Epithelial cell of prostate (primary cell): Measurements from ENCODE around the gene MED15.
"Not testable (repeated sequence)": the region's sequence is repeated elsewhere in the genome, so short reads cannot be mapped to it uniquely, and the experiment has no call there.

ENCODE experiments used
- DNase-seq: peaks from one replicate; pipeline ENCODE4 v3.0.0-alpha.2; 2011; ENCODE audit warnings: low read depth, low spot score
- H3K27ac ChIP-seq: fragments of 450-650 bp; 2 replicates; pipeline ENCODE4 v1.5.1; 2017; ENCODE audit warnings: mild to moderate bottlenecking

Gene MED15, protein sequence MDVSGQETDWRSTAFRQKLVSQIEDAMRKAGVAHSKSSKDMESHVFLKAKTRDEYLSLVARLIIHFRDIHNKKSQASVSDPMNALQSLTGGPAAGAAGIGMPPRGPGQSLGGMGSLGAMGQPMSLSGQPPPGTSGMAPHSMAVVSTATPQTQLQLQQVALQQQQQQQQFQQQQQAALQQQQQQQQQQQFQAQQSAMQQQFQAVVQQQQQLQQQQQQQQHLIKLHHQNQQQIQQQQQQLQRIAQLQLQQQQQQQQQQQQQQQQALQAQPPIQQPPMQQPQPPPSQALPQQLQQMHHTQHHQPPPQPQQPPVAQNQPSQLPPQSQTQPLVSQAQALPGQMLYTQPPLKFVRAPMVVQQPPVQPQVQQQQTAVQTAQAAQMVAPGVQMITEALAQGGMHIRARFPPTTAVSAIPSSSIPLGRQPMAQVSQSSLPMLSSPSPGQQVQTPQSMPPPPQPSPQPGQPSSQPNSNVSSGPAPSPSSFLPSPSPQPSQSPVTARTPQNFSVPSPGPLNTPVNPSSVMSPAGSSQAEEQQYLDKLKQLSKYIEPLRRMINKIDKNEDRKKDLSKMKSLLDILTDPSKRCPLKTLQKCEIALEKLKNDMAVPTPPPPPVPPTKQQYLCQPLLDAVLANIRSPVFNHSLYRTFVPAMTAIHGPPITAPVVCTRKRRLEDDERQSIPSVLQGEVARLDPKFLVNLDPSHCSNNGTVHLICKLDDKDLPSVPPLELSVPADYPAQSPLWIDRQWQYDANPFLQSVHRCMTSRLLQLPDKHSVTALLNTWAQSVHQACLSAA

DNA sequence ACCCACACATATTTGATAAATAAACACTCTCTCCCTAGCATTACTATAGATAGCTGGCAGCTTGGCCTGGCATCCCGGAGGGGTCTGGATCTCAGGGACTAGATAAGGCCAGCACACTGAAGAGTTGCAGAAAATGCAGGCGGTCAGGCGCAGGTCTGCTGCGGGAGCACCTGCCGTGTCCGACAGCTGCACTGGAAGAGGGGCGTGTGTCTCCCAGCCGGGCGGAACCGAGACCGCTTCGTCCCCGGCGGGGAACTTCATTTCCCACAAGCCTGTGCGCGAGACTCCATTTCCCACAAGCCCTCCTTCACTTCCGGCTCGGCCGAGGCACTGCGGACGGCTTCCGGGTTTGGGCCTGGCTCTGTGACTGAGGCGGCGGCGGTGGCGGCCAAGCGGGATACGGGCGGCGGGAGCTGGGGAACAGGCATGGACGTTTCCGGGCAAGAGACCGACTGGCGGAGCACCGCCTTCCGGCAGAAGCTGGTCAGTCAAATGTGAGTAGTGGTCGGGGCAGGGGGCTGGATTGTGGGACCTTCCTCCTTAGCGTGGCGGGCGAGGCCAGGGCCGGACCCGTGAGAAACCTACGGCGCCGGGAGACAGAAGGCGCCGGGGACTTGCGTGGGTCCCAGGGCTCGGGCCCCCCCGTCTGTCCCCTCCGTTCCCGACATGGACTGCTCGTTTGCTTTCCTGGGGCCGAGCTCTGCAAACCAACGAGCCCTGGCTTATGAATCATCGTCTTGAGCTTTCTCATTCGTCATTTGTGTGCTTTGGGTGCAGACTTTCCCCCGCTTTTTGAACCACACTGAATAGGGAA is at the start of gene MED15:
TSS of gene MED15 (plus strand) at position 358 of the 814 bp plus-strand sequence. CDS start at position 427, 69 bp downstream.
- peak within 1 kb of the TSS; percentile 99 for H3K27ac ChIP-seq
- DNase-seq = no peak

GRCh38 chr22:20458530-20459151 is 48.8 kb upstream of the MED15 start:
- no peak for DNase-seq
- H3K27ac ChIP-seq = no peak overlapping the region

GRCh38 chr22:20459152-20459542 is 48.3 kb upstream of the MED15 start:
- no peak overlapping the region for H3K27ac ChIP-seq

GRCh38 chr22:20459862-20460261 is 47.5 kb upstream of the MED15 start:
- no peak overlapping the region for H3K27ac ChIP-seq

More at GRCh38 chr22:20459152-20459542, 48.3 kb upstream of the MED15 start:
- no peak for DNase-seq

DNA sequence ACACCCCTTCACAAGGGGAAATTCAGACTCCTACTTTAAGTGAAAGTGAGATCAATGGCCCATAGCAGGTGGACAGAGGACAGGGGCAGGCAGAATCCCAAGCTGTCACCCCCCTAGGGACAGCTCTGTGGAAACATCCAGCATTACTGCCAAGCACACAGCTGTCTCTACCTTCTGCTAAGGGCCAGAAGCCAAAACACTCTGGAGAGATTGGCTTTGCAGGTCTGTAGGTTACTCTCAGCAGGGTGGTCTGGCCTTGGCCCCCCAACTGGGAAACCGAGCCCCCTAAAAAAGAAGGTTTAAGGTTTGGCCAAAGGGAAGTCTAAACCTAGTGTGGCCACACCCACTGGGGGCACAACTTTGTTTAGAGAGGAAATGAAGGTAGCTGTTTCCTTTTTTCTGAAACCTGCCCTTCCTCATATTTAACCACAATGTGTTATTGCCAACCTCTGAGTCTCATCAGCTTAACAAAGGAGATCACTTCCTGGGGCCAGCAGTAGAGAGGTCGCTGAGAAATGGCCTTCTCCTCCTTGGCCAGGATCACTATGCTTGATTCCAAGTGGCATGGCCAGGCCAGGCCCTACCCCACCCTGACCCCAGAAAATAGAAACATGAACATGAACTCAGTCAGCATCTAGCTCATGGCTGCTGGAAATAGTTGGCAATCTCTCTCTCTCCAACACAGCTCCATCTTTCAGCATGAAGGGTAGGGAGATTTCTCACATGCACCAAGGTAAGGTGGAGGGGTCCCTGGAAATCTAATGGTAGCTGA is 43.9 kb upstream of the MED15 start:
- no peak overlapping the region for H3K27ac ChIP-seq
- DNase-seq = no peak

More at GRCh38 chr22:20459862-20460261, 47.5 kb upstream of the MED15 start:
- DNase-seq = no peak

- no peak for DNase-seq
- no peak overlapping the region for H3K27ac ChIP-seq
These were observed 43.3 kb upstream of the MED15 start for GRCh38 chr22:20464096-20464614.

DNA sequence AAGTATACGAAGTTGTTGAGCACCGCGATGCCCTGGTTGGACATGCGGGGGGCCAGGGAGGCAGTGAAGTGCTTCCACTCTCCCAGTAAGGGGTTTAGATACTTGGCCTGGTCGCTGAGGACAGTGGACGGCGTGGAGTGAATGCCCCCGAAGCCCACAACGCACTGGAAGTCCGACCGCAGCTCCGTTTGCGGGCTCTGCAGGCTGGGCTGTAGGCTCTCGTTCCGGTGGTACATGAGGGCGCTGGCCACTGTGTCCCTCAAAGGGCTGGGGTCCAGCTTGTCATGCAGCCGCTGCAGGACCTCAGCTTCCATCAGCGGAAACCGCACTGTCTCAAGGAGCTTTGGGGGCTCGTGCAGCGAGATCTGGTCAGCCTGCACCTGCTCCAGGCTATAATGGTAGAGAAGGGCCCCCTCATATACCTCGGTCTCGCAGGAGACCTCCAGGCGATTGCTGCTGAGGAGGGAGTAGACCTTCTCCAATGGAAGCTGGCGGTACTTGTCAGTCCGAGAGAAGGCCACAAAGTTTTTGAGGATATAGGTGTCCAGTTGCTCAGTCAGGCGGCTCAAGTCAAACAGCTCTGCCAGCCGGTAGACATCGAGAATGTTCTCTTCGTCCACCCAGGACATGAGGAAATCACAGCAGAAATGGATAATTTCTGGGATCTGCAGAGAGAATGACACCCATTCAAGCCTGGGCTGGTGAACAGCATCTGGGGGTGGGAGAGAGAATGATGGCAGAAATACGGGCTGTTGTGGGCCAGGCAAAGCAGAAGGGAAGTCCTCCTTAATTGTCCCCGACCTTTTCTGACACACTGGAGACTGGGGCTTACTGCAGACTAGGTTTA is 42.3 kb upstream of the MED15 start:
- DNase-seq = no peak
- H3K27ac ChIP-seq = no peak overlapping the region

DNA sequence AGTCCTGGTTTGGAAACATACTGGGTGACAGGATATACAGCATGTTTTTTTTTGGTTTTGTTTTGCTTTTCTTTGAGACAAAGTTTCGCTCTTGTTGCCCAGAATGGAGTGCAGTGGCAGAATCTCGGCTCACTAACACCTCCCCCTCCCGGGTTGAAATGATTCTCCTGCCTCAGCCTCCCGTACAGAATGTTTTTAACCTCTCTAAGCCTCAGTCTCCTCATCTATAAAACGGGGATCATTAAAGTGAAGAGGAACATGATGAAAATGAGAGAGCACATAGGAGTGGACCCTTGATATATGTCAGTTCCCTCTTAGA is 41.7 kb upstream of the MED15 start:
- H3K27ac ChIP-seq = no peak overlapping the region
- no peak for DNase-seq

DNA sequence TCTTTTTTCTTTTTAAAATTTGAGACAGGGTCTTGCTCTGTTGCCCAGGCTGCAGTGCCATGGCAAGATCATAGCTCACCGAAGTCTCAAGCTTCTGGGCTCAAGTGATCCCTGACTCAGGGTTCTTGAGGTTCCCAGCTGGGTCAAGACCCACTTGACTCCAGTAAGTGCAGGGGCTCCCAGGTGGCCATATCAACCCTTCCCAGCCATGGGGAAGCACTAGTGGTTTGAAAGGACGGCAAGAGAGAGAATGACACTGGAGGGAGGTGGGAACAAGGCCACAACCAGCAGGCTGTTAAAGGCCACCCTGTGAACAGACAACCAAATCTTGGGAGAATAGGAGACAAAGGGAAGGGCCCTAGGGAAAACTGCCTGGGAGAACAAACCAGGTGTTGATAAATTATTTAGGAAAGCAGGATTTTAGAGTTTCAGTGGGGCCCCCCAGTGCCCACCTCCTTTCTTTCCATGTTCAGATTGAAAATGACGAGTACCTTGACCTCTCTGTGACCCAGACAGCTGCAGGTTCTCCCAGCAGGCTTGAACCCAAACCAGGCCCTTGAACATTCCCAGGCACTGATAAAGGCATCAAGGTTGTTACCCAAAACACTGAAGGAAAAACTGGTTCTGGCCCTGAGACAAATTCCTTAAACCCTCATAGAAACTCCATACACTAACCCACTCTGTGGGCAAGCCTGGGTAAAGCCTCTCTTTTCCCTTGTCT is 40.6 kb upstream of the MED15 start:
- no peak for DNase-seq
- H3K27ac ChIP-seq = no peak overlapping the region

GRCh38 chr22:20469110-20469868 is 38.1 kb upstream of the MED15 start:
- no peak for DNase-seq
- H3K27ac ChIP-seq = no peak overlapping the region

DNA sequence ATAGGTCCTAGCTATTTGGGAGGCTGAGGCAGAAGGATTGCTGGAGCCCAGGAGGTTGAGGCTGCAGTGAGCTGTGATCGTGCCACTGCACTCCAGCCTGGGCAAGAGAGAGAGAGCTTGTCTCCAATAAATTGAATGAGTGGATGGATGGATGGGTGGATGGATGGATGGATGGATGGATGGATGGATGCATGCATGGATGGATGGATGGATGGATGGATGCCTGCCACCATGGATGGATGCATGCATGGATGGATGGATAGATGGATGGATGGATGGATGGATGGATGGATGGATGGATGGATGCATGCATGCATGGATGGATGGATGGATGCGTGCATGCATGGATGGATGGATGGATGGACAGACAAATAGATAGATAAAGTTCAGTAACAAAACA is 36.9 kb upstream of the MED15 start:
- not testable (repeated sequence) for H3K27ac ChIP-seq, DNase-seq

DNA sequence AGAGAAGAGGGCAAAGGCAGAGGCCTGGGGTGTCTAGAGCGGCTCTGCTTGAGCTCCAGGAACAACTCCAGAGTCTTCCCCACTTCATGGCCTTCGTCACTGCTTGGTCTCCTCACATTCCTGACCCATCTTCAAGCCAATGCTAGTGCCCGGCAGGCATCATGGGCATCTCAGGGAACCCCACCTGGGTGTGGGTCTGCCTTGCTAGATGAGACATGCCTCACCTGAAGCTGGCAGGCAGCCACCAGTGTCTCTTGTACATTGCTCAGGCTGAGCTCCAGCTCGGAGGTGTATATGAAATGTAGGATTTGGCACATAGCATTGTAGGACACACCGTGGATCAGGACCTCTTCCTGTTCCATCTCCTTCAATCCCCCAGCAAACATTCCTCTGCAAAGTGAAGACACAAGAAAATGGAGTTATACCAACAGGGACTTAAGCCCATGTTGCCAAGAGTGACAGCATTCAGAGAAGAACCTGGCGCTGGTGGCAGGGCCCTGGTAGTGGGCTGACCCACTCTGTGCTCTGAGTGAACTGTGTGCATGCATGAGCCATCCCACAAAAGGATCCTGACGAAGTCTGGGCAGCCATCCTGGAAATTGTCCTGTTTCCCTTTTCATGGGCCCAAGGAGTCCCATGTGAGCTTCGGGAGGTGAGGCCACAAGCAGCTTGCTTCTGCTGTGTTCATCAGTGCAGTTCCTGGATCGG is 36.1 kb upstream of the MED15 start:
- DNase-seq = no peak
- H3K27ac ChIP-seq = no peak overlapping the region

DNA sequence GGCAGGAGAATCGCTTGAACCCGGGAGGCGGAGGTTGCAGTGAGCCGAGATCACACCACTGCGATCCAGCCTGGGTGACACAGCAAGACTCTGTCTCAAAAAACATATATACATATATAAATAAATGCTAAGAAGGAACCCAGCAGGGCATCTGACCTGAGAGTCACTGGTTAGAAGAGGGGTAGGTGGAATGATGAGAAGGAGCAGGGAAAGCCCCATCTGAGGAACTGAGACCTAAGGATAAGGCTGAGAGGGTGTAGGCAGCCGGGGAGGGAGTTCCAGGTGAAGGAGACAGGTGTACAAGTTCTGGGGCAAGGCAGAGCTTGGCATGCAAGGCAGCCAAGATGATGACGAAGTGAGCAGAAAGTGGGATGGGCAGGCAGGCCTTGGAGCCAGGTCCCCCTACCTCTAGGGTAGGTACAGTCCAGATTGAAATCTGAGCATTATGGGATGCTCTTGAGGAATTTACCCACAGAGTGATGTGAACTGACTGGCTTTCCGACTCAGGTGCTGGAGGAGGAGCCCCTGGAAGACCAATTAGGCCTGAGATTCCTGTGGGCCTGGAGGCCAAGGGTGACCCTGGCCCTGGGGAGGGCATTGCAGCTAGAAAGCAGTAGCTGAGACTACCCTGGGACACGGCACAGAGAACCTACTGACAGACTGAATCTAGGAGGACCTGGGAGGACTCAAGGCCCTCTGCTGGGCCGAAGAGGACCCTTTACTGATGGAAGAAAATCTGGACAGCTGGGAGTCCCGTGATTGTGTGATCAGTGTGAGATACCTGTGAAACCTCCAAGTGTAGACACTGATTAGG is 34.6 kb upstream of the MED15 start:
- no peak for DNase-seq
- H3K27ac ChIP-seq = no peak overlapping the region

DNA sequence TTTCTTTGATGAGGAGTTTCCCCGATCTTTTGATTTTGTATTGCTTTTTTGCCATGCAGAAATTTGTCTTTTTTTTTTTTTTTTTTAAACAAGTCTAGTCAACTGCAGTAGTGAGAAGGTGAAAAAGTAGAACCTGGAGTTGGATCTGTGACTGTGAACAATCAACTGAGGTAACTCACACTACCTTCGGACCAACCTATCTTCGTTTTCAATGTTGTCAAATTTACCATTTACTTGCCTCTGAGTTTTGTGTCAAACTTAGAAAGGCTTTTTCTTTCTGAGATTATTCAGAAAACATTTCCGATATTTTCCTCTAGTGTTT is 32.3 kb upstream of the MED15 start:
- H3K27ac ChIP-seq = no peak overlapping the region
- DNase-seq = no peak

DNA sequence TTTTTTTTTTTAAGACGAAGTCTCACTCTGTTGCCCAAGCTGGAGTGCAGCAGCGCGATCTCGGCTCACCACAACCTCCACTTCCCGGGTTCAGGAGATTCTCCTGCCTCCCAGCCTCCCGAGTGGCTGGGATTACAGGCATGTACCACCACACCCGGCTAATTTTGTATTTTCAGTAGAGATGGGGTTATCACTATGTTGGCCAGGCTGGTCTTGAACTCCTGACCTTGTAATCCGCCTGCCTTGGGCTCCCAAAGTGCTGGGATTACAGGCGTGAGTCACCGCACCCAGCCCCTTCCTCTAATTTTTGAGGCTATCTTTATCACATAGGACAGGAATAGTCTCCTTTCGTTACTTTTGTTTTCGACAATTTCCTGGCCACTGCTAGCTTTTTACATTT is 31.8 kb upstream of the MED15 start:
- DNase-seq, H3K27ac ChIP-seq: not testable (repeated sequence)

GRCh38 chr22:20478059-20478458 is 29.4 kb upstream of the MED15 start:
- not testable (repeated sequence) for DNase-seq, H3K27ac ChIP-seq
